Prostate gland (tissue), 2 donors: ENCODE data around the gene HECW1. TPM values are rescaled to one million over a fixed set of nuclear protein-coding genes. Genes with fewer than 3 reads are reported as not detected.

ENCODE experiments used
- DNase-seq: peaks from one replicate; pipeline ENCODE4 v3.0.0-alpha.2; 2019; ENCODE audit warnings: low spot score
- H3K27ac ChIP-seq, 2 donors: fragments of 200-600 bp; sonication (generic); 2 replicates each; pipeline ENCODE4 v1.5.1; 2017 to 2019
- H3K27me3 ChIP-seq: fragments of 200-600 bp; sonication (generic); replicated peaks from 2 replicates; pipeline ENCODE4 v1.5.1; 2019; ENCODE audit not compliant: insufficient read depth
- H3K36me3 ChIP-seq, 2 donors: fragments of 200-600 bp; sonication (generic); 1 replicate in 1 of 2; 2 replicates in 1 of 2; pipeline versions ENCODE4 v1.5.1 to v1.8.1; 2017 to 2019
- H3K4me1 ChIP-seq: fragments of 200-600 bp; sonication (generic); replicated peaks from 2 replicates; pipeline ENCODE4 v1.5.1; 2019
- H3K4me3 ChIP-seq, 2 donors: fragments of 200-600 bp; sonication (generic); 2 replicates each; pipeline ENCODE4 v1.5.1; 2017 to 2019
- H3K9me3 ChIP-seq: fragments of 200-600 bp; sonication (generic); 2 replicates; pipeline ENCODE4 v1.5.1; 2017
- CTCF ChIP-seq, 4 experiments: fragments of 200-600 bp in 2 of 4; fragments of 450-650 bp in 2 of 4; sonication (generic) in 2 of 4; IDR thresholded peaks; 1 replicate in 3 of 4; 2 replicates in 1 of 4; pipeline ENCODE4 v1.5.1; 2016 to 2019; ENCODE audit warnings: antibody characterized with exemption in 4 of 4, mild to moderate bottlenecking in 2 of 4, moderate library complexity in 2 of 4
- POLR2A ChIP-seq: fragments of 450-650 bp; IDR thresholded peaks from one replicate; pipeline ENCODE4 v1.6.1; 2016; ENCODE audit warnings: antibody characterized with exemption, mild to moderate bottlenecking
- POLR2AphosphoS5 ChIP-seq: sonication (generic); formaldehyde crosslinking; IDR thresholded peaks from one replicate; pipeline ENCODE4 v1.6.1; 2017; ENCODE audit warnings: antibody characterized with exemption
- WGBS: methylation state at CpG from one replicate; pipeline ENCODE4 v1.1.5; 2018; 5-methylcytosine and 5-hydroxymethylcytosine counted together
- intact Hi-C: fragments of 100-400 bp; cut with DNase I; formaldehyde crosslinking; loops from one replicate; pipeline ENCODE4 v1.14.2; 2022
- total RNA-seq, 2 donors: library from RNA; depleted of rRNA; stranded (reverse); fragments of >200 nt; gene quantifications; one replicate each; pipeline ENCODE4 v1.1.0, GENCODE V29; 2016

HECW1 gene
- total RNA-seq, 2 donors from 2014 or later, result 1.4 to 10.3 TPM

DNA sequence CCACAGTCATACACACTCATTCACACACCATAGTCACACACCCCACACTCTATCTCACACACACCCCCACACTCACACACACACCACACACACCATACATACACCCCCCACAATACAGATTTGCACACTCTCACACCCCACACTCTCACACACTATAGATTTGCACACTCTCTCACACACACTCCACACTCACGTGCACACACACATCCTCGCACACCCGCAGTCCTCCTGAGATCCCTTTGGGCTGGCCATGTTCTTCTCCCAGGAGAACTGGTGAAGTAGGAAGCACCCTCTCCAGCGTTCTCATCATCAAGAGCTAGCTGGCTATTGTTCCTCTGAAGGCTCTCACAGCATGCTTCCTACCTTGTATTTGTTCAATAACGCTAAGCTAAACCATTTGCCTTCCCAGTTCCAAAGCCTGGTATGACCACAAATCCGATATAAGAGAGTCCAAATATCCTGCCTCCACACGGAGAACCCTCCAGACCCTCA, 86.2 kb downstream of the HECW1 start:
- 81% methylated on average over 7 of the region's 7 CpGs for WGBS
- no peak overlapping the region for H3K4me3 ChIP-seq
- no peaks in the 10 kb centered on the region for H3K9me3 ChIP-seq
- no peaks in the 10 kb centered on the region for H3K4me1 ChIP-seq
- H3K36me3 ChIP-seq, result no peaks in the 10 kb centered on the region
- DNase-seq, result no peak
- no peak for TF ChIP-seq POLR2AphosphoS5
- H3K27ac ChIP-seq, result no peak overlapping the region
- intact Hi-C loops, result no loop called here
- H3K27me3 ChIP-seq, result no peaks in the 10 kb centered on the region

- no peaks in the 10 kb centered on the region for H3K27me3 ChIP-seq
- no peaks in the 10 kb centered on the region for H3K4me1 ChIP-seq
- 64% methylated on average over 8 of the region's 8 CpGs for WGBS
- H3K4me3 ChIP-seq, result no peak overlapping the region
- intact Hi-C loops, result no loop called here
- no peak overlapping the region for H3K27ac ChIP-seq
- TF ChIP-seq POLR2A (no peak), POLR2AphosphoS5 (no peak), CTCF (IDR thresholded peaks at IDR 0.05) (no peak)
- no peaks in the 10 kb centered on the region for H3K9me3 ChIP-seq
- no peak for DNase-seq
- no peaks in the 10 kb centered on the region for H3K36me3 ChIP-seq
These were observed 87.1 kb downstream of the HECW1 start for GRCh38 chr7:43199371-43200160.

GRCh38 chr7:43201912-43202311, 89.5 kb downstream of the HECW1 start:
- no peaks in the 10 kb centered on the region for H3K9me3 ChIP-seq
- TF ChIP-seq CTCF (IDR thresholded peaks at IDR 0.05), result no peak
- TF ChIP-seq POLR2A, result no peak
- TF ChIP-seq POLR2AphosphoS5, result no peak
- H3K27ac ChIP-seq, result no peak overlapping the region
- H3K36me3 ChIP-seq, result no peaks in the 10 kb centered on the region
- no peaks in the 10 kb centered on the region for H3K27me3 ChIP-seq
- 90% methylated on average over 2 of the region's 2 CpGs for WGBS
- H3K4me3 ChIP-seq, result no peak overlapping the region
- no peak for DNase-seq
- H3K4me1 ChIP-seq, result no peaks in the 10 kb centered on the region
- intact Hi-C loops, result no loop called here

DNA sequence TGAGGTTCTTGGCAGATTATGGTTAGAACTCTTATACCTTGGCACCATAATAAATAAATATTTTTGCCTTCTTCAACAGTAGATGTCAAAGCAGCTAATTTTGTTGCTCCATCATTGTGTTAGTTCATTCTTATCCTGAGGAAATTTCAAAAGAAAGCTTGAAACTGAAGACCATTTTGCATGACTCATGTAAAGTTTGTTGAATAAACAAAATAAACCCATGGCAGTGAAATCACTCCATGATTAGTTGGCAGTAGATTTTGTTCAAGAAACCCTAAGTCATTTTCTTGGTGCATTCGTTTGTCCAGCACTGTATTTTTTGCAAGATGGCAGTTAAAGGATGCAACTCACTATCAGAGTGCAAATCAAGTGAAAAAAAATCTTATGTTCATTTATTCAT, 91.6 kb downstream of the HECW1 start:
- Histone ChIP-seq H3K27ac (no peak overlapping the region), H3K4me3 (no peak overlapping the region), H3K9me3 (no peaks in the 10 kb centered on the region), H3K36me3 (no peaks in the 10 kb centered on the region), H3K27me3 (no peaks in the 10 kb centered on the region), H3K4me1 (no peaks in the 10 kb centered on the region)
- DNase-seq, result no peak
- 15% methylated on average over 1 of the region's 1 CpG for WGBS
- intact Hi-C loops, result no loop called here
- TF ChIP-seq POLR2AphosphoS5 (no peak), POLR2A (no peak), CTCF (IDR thresholded peaks at IDR 0.05) (no peak)

DNA sequence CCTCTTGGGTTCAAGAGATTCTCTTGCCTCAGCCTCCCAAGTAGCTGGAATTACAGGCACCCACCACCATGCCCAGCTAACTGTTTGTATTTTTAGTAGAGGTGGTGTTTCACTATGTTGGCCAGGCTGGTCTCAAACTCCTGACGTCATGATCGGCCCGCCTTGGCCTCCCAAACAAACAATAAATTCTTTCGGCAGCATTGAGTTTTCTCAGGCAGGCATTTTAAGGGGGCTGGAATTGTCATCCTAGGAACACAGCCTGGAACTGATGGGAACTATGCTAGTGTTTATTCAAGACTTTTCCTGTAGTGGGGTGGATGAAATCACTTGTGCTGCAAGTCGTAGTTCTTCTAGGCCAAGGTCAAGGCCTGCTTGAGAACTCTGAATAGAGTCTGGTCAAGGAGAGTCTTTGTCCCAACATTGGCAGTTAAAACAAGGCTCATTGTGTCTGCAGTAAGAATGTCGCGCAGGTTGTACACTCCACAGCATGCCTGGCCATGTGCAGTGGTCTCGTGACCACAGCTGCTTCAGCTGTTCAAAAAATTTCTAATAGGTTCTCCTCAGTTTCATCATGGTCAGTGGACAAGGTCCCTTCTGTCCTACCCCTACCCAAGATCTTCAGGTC, 92.8 kb downstream of the HECW1 start:
- Histone ChIP-seq H3K9me3 (no peaks in the 10 kb centered on the region), H3K4me3 (no peak overlapping the region), H3K36me3 (no peaks in the 10 kb centered on the region), H3K27ac (no peak overlapping the region), H3K27me3 (no peaks in the 10 kb centered on the region), H3K4me1 (no peaks in the 10 kb centered on the region)
- intact Hi-C loops, result no loop called here
- DNase-seq, result no peak
- 85% methylated on average over 8 of the region's 8 CpGs for WGBS
- TF ChIP-seq CTCF (IDR thresholded peaks at IDR 0.05), result no peak
- no peak for TF ChIP-seq POLR2A
- no peak for TF ChIP-seq POLR2AphosphoS5
